ENCODE measurements around the gene CNOT6. TPM values are rescaled to one million over a fixed set of nuclear protein-coding genes. Genes with fewer than 3 reads are reported as not detected.

The CNOT6 gene
- total RNA-seq, 1 experiment from 2014 or later = 48.8 TPM

- Histone ChIP-seq H3K9me2 (ENCODE audit: insufficient read depth) (no peaks in the 10 kb centered on the region), H4K20me1 (ENCODE audit: insufficient read depth) (peaks cover 54% of the 10 kb centered on the region), H3K4me2 (no peak overlapping the region), H3K27ac (no peak overlapping the region), H3K4me1 (replicated peaks; ENCODE audit: insufficient read depth) (no peaks in the 10 kb centered on the region), H3F3A (ENCODE audit: insufficient read depth, low read depth) (0 out of 2 replicates have a peak, but pooled peaks cover under 1% of the 10 kb centered on the region), H3K9me3 (ENCODE audit: insufficient read depth, low read depth) (no peaks in the 10 kb centered on the region), H3K27me3 (ENCODE audit: insufficient read depth, low read depth) (no peaks in the 10 kb centered on the region), H3K36me3 (ENCODE audit: low read depth) (peaks cover 10% of the 10 kb centered on the region; the same call in 1 of the 2 replicates), H3K4me3 (no peak overlapping the region), H2AFZ (no peak overlapping the region), H3K79me2 (ENCODE audit: low read depth) (peaks cover 57% of the 10 kb centered on the region)
- TF ChIP-seq, protein P1, sequence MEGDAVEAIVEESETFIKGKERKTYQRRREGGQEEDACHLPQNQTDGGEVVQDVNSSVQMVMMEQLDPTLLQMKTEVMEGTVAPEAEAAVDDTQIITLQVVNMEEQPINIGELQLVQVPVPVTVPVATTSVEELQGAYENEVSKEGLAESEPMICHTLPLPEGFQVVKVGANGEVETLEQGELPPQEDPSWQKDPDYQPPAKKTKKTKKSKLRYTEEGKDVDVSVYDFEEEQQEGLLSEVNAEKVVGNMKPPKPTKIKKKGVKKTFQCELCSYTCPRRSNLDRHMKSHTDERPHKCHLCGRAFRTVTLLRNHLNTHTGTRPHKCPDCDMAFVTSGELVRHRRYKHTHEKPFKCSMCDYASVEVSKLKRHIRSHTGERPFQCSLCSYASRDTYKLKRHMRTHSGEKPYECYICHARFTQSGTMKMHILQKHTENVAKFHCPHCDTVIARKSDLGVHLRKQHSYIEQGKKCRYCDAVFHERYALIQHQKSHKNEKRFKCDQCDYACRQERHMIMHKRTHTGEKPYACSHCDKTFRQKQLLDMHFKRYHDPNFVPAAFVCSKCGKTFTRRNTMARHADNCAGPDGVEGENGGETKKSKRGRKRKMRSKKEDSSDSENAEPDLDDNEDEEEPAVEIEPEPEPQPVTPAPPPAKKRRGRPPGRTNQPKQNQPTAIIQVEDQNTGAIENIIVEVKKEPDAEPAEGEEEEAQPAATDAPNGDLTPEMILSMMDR (conservative IDR thresholded peaks at IDR 0.05) = no peak
- TF ChIP-seq EZH2 (IDR thresholded peaks at IDR 0.05; ENCODE audit: low read depth) = no peak
- no TSS peak for BruUV-seq (replicated peaks)
- ChIA-PET CTCF (no interaction called here), POLR2A (ENCODE audit: unreplicated experiment) (no interaction called here)
- intact Hi-C loops (cut with micrococcal nuclease; ENCODE audit: unreplicated experiment) = no loop called here
- DNase-seq = no peak
These were observed 51.1 kb downstream of the CNOT6 start for GRCh38 chr5:180545248-180545647.

DNA sequence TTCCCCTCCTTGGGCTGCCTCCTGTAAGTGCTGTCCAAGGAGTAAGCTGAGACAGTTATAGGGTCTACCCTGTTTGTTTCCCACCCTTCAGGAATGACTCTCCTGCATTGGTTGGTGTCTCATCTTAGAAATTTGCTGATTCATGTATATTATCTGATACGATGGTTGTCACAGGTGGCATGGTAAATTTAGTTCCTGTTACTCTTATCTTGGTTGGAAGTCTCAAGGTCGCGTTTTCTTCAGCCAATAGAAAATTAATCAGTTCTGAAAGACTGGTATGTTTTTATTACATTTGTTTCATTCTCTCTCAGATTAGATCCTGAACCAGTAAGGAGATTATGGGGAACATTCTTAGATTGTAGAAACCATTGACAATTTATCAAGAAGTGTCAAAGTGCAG is 54.4 kb downstream of the CNOT6 start:
- intact Hi-C loops (cut with micrococcal nuclease; ENCODE audit: unreplicated experiment) = no loop called here
- Histone ChIP-seq H3K9me2 (ENCODE audit: insufficient read depth) (no peaks in the 10 kb centered on the region), H3K79me2 (ENCODE audit: low read depth) (peaks cover 40% of the 10 kb centered on the region), H3K4me3 (no peak overlapping the region), H3K27ac (no peak overlapping the region), H4K20me1 (ENCODE audit: insufficient read depth) (peaks cover 43% of the 10 kb centered on the region), H3K4me2 (no peak overlapping the region), H3K9me3 (ENCODE audit: insufficient read depth, low read depth) (no peaks in the 10 kb centered on the region), H3F3A (ENCODE audit: insufficient read depth, low read depth) (no peaks in the 10 kb centered on the region; the same call in 1 of the 2 replicates), H3K4me1 (replicated peaks; ENCODE audit: insufficient read depth) (no peaks in the 10 kb centered on the region), H3K36me3 (ENCODE audit: low read depth) (peaks cover 16% of the 10 kb centered on the region; the same call in 1 of the 2 replicates), H2AFZ (no peak overlapping the region), H3K27me3 (ENCODE audit: insufficient read depth, low read depth) (no peaks in the 10 kb centered on the region)
- BruUV-seq (replicated peaks) = no TSS peak
- no peak for DNase-seq
- TF ChIP-seq EZH2 (IDR thresholded peaks at IDR 0.05; ENCODE audit: low read depth) = no peak
- TF ChIP-seq, protein P1 (conservative IDR thresholded peaks at IDR 0.05) = no peak
- POLR2A ChIA-PET (ENCODE audit: unreplicated experiment) = no interaction called here
- CTCF ChIA-PET = no interaction called here

GRCh38 chr5:180553530-180553929 is 59.4 kb downstream of the CNOT6 start:
- Histone ChIP-seq H3F3A (ENCODE audit: insufficient read depth, low read depth) (no peaks in the 10 kb centered on the region; the same call in 1 of the 2 replicates), H4K20me1 (ENCODE audit: insufficient read depth) (peaks cover 22% of the 10 kb centered on the region), H3K27ac (no peak overlapping the region), H2AFZ (no peak overlapping the region), H3K27me3 (ENCODE audit: insufficient read depth, low read depth) (no peaks in the 10 kb centered on the region), H3K79me2 (ENCODE audit: low read depth) (peaks cover 3% of the 10 kb centered on the region; the same call in 1 of the 2 replicates), H3K4me2 (no peak overlapping the region), H3K9me2 (ENCODE audit: insufficient read depth) (no peaks in the 10 kb centered on the region), H3K9me3 (ENCODE audit: insufficient read depth, low read depth) (no peaks in the 10 kb centered on the region), H3K4me1 (replicated peaks; ENCODE audit: insufficient read depth) (no peaks in the 10 kb centered on the region), H3K36me3 (ENCODE audit: low read depth) (peaks cover 21% of the 10 kb centered on the region; the same call in 1 of the 2 replicates), H3K4me3 (no peak overlapping the region)
- BruUV-seq (replicated peaks) = no TSS peak
- ChIA-PET CTCF (no interaction called here), POLR2A (ENCODE audit: unreplicated experiment) (no interaction called here)
- intact Hi-C loops (cut with micrococcal nuclease; ENCODE audit: unreplicated experiment) = no loop called here
- DNase-seq = no peak
- TF ChIP-seq, protein P1 (conservative IDR thresholded peaks at IDR 0.05) = no peak
- TF ChIP-seq EZH2 (IDR thresholded peaks at IDR 0.05; ENCODE audit: low read depth) = no peak
